H9 (cell line): ENCODE measurements around the gene TNFRSF4. TPM values are rescaled to one million over a fixed set of nuclear protein-coding genes. Genes with fewer than 3 reads are reported as not detected.

Experiments
- DNase-seq: peaks from one replicate; pipeline ENCODE4 v3.0.0-alpha.2; 2017
- H2AFZ ChIP-seq: one replicate; pipeline ENCODE4 v1.6.1; 2013; ENCODE audit warnings: mild to moderate bottlenecking, low read length, control low read depth, moderate library complexity
- H2AK5ac ChIP-seq: 2 replicates; pipeline ENCODE4 v1.6.1; 2013; ENCODE audit warnings: low read length, control low read depth, mixed read lengths; ENCODE audit not compliant: insufficient read length
- H2BK120ac ChIP-seq: one replicate; pipeline ENCODE4 v1.6.1; 2013; ENCODE audit warnings: low read depth, mild to moderate bottlenecking, low read length, control low read depth, inconsistent platforms; ENCODE audit not compliant: poor library complexity, severe bottlenecking
- H2BK12ac ChIP-seq: 2 replicates; pipeline ENCODE4 v1.6.1; 2013; ENCODE audit warnings: low read length, control low read depth, mixed read lengths, low read depth; ENCODE audit not compliant: insufficient read length
- H2BK15ac ChIP-seq: 2 replicates; pipeline ENCODE4 v1.6.1; 2013; ENCODE audit warnings: low read depth, low read length, control low read depth
- H2BK20ac ChIP-seq: one replicate; pipeline ENCODE4 v1.6.1; 2013; ENCODE audit warnings: low read depth, mild to moderate bottlenecking, low read length, control low read depth, inconsistent platforms; ENCODE audit not compliant: poor library complexity, severe bottlenecking
- H2BK5ac ChIP-seq: 2 replicates; pipeline ENCODE4 v1.6.1; 2013; ENCODE audit warnings: low read length, control low read depth, mixed read lengths; ENCODE audit not compliant: insufficient read length
- H3K14ac ChIP-seq: 2 replicates; pipeline ENCODE4 v1.6.1; 2013; ENCODE audit warnings: low read length, control low read depth; ENCODE audit not compliant: insufficient read depth
- H3K18ac ChIP-seq: 2 replicates; pipeline ENCODE4 v1.6.1; 2013; ENCODE audit warnings: low read depth, mild to moderate bottlenecking, mixed read lengths, low read length, control low read depth; ENCODE audit not compliant: insufficient read length
- H3K23ac ChIP-seq: 2 replicates; pipeline ENCODE4 v1.6.1; 2013; ENCODE audit warnings: low read length, control low read depth, mixed read lengths, low read depth; ENCODE audit not compliant: insufficient read length
- H3K23me2 ChIP-seq: 2 replicates; pipeline ENCODE4 v1.6.1; 2013; ENCODE audit warnings: low read depth, mild to moderate bottlenecking, mixed read lengths, low read length, control low read depth; ENCODE audit not compliant: insufficient read length, poor library complexity, severe bottlenecking
- H3K27ac ChIP-seq: 2 replicates; pipeline ENCODE4 v1.5.1; 2013; ENCODE audit warnings: low read length, control low read depth, mixed read lengths, low read depth; ENCODE audit not compliant: insufficient read length
- H3K27me3 ChIP-seq: 2 replicates; pipeline ENCODE4 v1.6.1; 2013; ENCODE audit warnings: low read length, control low read depth, inconsistent platforms; ENCODE audit not compliant: insufficient read depth
- H3K4ac ChIP-seq: 2 replicates; pipeline ENCODE4 v1.6.1; 2013; ENCODE audit warnings: low read depth, mild to moderate bottlenecking, control low read depth, inconsistent platforms, low read length, moderate library complexity
- H3K4me1 ChIP-seq: 2 replicates; pipeline ENCODE4 v1.6.1; 2013; ENCODE audit warnings: low read length, control low read depth, inconsistent platforms; ENCODE audit not compliant: insufficient read depth
- H3K4me2 ChIP-seq: 2 replicates; pipeline ENCODE4 v1.6.1; 2013; ENCODE audit warnings: low read length, control low read depth, mixed read lengths; ENCODE audit not compliant: insufficient read length, insufficient read depth
- H3K56ac ChIP-seq: 2 replicates; pipeline ENCODE4 v1.6.1; 2013; ENCODE audit warnings: low read depth, mild to moderate bottlenecking, mixed read lengths, low read length, control low read depth; ENCODE audit not compliant: insufficient read length
- H3K79me1 ChIP-seq: 2 replicates; pipeline ENCODE4 v1.6.1; 2013; ENCODE audit warnings: low read depth, mild to moderate bottlenecking, moderate library complexity, low read length, control low read depth, inconsistent platforms; ENCODE audit not compliant: insufficient read depth, poor library complexity, severe bottlenecking
- H3K79me2 ChIP-seq: 2 replicates; pipeline ENCODE4 v1.6.1; 2013; ENCODE audit warnings: low read length, control low read depth, inconsistent platforms; ENCODE audit not compliant: insufficient read depth
- H3K9ac ChIP-seq: 2 replicates; pipeline ENCODE4 v1.6.1; 2013; ENCODE audit warnings: low read length, control low read depth, mixed read lengths; ENCODE audit not compliant: insufficient read length; ENCODE audit errors: extremely low read depth
- H3K9me3 ChIP-seq: one replicate; pipeline ENCODE4 v1.6.1; 2013; ENCODE audit warnings: low read depth, low read length, inconsistent platforms; ENCODE audit not compliant: control insufficient read depth
- H3T11ph ChIP-seq: one replicate; pipeline ENCODE4 v1.6.1; 2013; ENCODE audit warnings: mild to moderate bottlenecking, low read length, control low read depth, inconsistent platforms
- H4K20me1 ChIP-seq: one replicate; pipeline ENCODE4 v1.6.1; 2013; ENCODE audit not compliant: control insufficient read depth, insufficient read length, insufficient read depth
- H4K5ac ChIP-seq: 2 replicates; pipeline ENCODE4 v1.6.1; 2013; ENCODE audit warnings: low read depth, mild to moderate bottlenecking, mixed read lengths, low read length, control low read depth; ENCODE audit not compliant: insufficient read length
- H4K8ac ChIP-seq: replicated peaks from 2 replicates; pipeline ENCODE4 v1.6.1; 2013; ENCODE audit warnings: low read length, control low read depth, mixed read lengths, low read depth; ENCODE audit not compliant: insufficient read length
- H4K91ac ChIP-seq: 2 replicates; pipeline ENCODE4 v1.6.1; 2013; ENCODE audit warnings: low read depth, mild to moderate bottlenecking, moderate library complexity, mixed read lengths, low read length, control low read depth; ENCODE audit not compliant: insufficient read length
- H3K27ac Mint-ChIP-seq, 3 experiments: 2 replicates in 2 of 3; 3 replicates in 1 of 3; pipeline ENCODE4 v1.8.0; 2020 to 2021; ENCODE audit warnings: mixed read lengths in 3 of 3, mild to moderate bottlenecking in 1 of 3, moderate library complexity in 1 of 3
- H3K27me3 Mint-ChIP-seq: 2 replicates; pipeline ENCODE4 v1.8.0; 2021; ENCODE audit warnings: low read depth, mild to moderate bottlenecking, moderate library complexity, mixed read lengths
- H3K36me3 Mint-ChIP-seq, 3 experiments: 2 replicates in 2 of 3; 3 replicates in 1 of 3; pipeline ENCODE4 v1.8.0; 2020 to 2021; ENCODE audit warnings: low read depth in 3 of 3, mixed read lengths in 3 of 3; ENCODE audit not compliant: insufficient read depth in 1 of 3
- H3K4me1 Mint-ChIP-seq, 2 experiments: 2 replicates each; pipeline ENCODE4 v1.8.0; 2020; ENCODE audit warnings: mixed read lengths in 2 of 2
- H3K4me3 Mint-ChIP-seq, 2 experiments: 2 replicates in 1 of 2; 3 replicates in 1 of 2; pipeline ENCODE4 v1.8.0; 2020 to 2021; ENCODE audit warnings: mild to moderate bottlenecking in 2 of 2, mixed read lengths in 2 of 2, moderate library complexity in 1 of 2
- H3K9me3 Mint-ChIP-seq, 2 experiments: 2 replicates in 1 of 2; 3 replicates in 1 of 2; pipeline ENCODE4 v1.8.0; 2020; ENCODE audit warnings: mild to moderate bottlenecking in 2 of 2, mixed read lengths in 2 of 2, moderate library complexity in 1 of 2
- WGBS: extraction: QIAGEN DNeasy Blood & Tissue Kit; methylation state at CpG from one replicate; pipeline ENCODE4 v1.1.7; 2013; ENCODE audit warnings: missing lambda C conversion rate, low lambda C conversion rate, mixed read lengths; ENCODE audit not compliant: insufficient read length; ENCODE audit errors: extremely low coverage; 5-methylcytosine and 5-hydroxymethylcytosine counted together
- total RNA-seq: library from RNA; stranded (reverse); gene quantifications from 2 replicates; pipeline ENCODE4 v1.2.1, GENCODE V29; 2021
- TF ChIP-seq, protein P1 (sequence below): fragments of 200-600 bp; sonication (generic); conservative IDR thresholded peaks from 3 replicates; pipeline ENCODE4 v1.8.0; 2021; ENCODE audit warnings: antibody characterized with exemption, mild to moderate bottlenecking

Gene TNFRSF4
- total RNA-seq, 1 experiment from 2014 or later: 0.24 TPM

DNA sequence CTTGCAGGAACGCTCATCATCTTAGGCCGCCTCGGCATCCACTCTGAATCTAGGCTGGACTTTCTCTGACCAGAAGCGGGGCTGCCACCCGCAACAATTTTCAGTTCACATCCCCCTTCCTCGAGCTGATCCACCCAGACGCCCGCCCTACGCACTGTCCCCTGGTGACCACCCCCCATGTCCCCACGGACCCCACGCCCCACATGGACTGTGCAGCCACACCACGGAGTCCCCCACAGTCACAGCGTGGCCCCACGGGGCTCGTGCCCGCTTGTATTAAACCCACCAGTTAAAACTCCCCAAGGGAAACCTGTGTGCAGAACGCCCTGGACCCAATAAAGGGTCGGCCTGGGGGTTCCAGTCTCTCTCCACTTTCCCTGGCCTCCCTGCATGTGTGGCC, 45.6 kb upstream of the TNFRSF4 start:
- Histone ChIP-seq H4K5ac (no peak overlapping the region), H3K79me1 (no peaks in the 10 kb centered on the region), H3K79me2 (no peaks in the 10 kb centered on the region), H2BK5ac (no peak overlapping the region), H2BK15ac (no peak overlapping the region), H3K23me2 (no peaks in the 10 kb centered on the region), H3K14ac (no peak overlapping the region), H2BK20ac (no peak overlapping the region), H4K91ac (no peak overlapping the region), H3K9me3 (no peaks in the 10 kb centered on the region), H4K8ac (no peak overlapping the region), H2AFZ (no peak overlapping the region), H3K4ac (no peak overlapping the region), H3K18ac (no peak overlapping the region), H3K4me2 (no peak overlapping the region), H3K27ac (no peak overlapping the region), H3K4me1 (no peaks in the 10 kb centered on the region), H4K20me1 (no peaks in the 10 kb centered on the region), H3K27me3 (no peaks in the 10 kb centered on the region), H2BK120ac (no peak overlapping the region), H2AK5ac (no peak overlapping the region), H3K56ac (no peak overlapping the region), H3K9ac (no peak overlapping the region), H3K23ac (no peak overlapping the region), H3T11ph (no peak overlapping the region), H2BK12ac (no peak overlapping the region)
- Mint-ChIP-seq H3K36me3 (peaks cover 37 to 84% (median 69%) of the 10 kb centered on the region in 3 experiments; a peak in 6 of 7 replicates), H3K4me1 (peaks cover 14 to 27% of the 10 kb centered on the region in 2 experiments), H3K4me3 (no peak overlapping the region; a peak in 1 of 5 replicates), H3K27me3 (peaks cover 3% of the 10 kb centered on the region; the same call in 1 of the 2 replicates), H3K9me3 (no peaks in the 10 kb centered on the region; a peak in 2 of 5 replicates), H3K27ac (peak overlapping the region in 2 of 3 experiments; percentile 86 to 92; a peak in 6 of 7 replicates)
- no CpG with 5 or more reads among the region's 18 CpGs for WGBS
- DNase-seq: no peak
- TF ChIP-seq, protein P1, sequence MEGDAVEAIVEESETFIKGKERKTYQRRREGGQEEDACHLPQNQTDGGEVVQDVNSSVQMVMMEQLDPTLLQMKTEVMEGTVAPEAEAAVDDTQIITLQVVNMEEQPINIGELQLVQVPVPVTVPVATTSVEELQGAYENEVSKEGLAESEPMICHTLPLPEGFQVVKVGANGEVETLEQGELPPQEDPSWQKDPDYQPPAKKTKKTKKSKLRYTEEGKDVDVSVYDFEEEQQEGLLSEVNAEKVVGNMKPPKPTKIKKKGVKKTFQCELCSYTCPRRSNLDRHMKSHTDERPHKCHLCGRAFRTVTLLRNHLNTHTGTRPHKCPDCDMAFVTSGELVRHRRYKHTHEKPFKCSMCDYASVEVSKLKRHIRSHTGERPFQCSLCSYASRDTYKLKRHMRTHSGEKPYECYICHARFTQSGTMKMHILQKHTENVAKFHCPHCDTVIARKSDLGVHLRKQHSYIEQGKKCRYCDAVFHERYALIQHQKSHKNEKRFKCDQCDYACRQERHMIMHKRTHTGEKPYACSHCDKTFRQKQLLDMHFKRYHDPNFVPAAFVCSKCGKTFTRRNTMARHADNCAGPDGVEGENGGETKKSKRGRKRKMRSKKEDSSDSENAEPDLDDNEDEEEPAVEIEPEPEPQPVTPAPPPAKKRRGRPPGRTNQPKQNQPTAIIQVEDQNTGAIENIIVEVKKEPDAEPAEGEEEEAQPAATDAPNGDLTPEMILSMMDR: no peak
